GM23338 (cell line): ENCODE data around the gene ATXN7.

Experiments
- CREB1 ChIP-seq: fragments of 250-450 bp; sonication (Bioruptor Pico); IDR thresholded peaks from 2 replicates; pipeline ENCODE4 v1.5.0; 2020; ENCODE audit warnings: low read depth, mild to moderate bottlenecking, moderate library complexity
- CTCF ChIP-seq, 2 experiments: fragments of 200-600 bp in 1 of 2; sonication (generic) in 1 of 2; conservative IDR thresholded peaks; 2 replicates each; pipeline versions ENCODE4 v1.5.1 to v1.6.1; 2016 to 2017; ENCODE audit warnings: antibody characterized with exemption in 2 of 2, low read depth in 2 of 2, mild to moderate bottlenecking in 2 of 2, moderate library complexity in 1 of 2
- EZH2 ChIP-seq: fragments of 200-600 bp; sonication (generic); IDR thresholded peaks from one replicate; pipeline ENCODE4 v1.8.0; 2017; ENCODE audit warnings: antibody characterized with exemption, mild to moderate bottlenecking, low read depth; ENCODE audit not compliant: unreplicated experiment
- POLR2AphosphoS5 ChIP-seq: IDR thresholded peaks from 2 replicates; pipeline ENCODE4 v1.6.1; 2016; ENCODE audit warnings: antibody characterized with exemption, low read depth
- TF ChIP-seq, protein P1 (sequence below): IDR thresholded peaks from one replicate; pipeline ENCODE4 v1.6.1; 2018; ENCODE audit warnings: antibody characterized with exemption; ENCODE audit not compliant: unreplicated experiment

DNA sequence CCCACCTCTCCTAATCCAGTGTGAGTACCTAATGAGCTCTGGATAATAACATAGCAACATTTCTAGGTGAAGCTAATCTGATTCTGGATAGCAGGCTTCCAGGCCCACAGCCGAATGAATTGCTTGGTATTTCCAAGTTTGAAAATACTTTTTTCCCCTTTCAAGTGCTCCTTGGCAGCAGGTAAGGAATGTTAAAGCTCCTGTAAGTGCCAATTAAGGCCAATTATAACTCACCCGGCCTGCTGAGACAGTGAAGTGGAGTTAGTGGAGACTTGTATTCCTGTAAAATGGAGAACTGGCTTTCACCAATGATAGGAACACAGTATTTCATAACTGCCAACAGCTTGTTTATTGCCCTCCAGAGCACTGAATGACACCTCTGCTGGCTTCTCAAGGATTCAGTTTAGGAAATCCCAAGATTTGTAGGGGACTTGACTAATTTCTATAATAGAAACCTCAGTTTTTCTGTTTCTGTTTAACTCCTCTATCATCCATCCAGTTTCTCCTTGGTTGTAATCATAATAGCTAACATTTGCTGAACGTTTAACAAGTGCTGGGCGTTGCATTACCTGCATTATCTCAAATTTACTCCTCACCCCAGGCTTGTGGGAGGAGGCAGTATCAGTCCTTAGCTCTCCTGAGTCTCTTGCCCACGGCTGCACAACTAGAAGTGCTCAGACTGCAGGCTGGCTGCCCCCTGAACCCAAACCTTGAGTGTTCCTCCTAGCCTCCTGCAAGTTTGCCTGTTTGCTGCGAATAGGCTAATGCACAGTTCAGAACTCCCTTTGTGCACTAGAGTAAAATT lies 101.2 kb downstream of the ATXN7 start:
- TF ChIP-seq CREB1 (CRISPR knock-in tag): no peak
- no peak for TF ChIP-seq CTCF (conservative IDR thresholded peaks at IDR 0.05; ENCODE audit: low read depth in 2 of 2)
- no peak for TF ChIP-seq EZH2
- TF ChIP-seq, protein P1, sequence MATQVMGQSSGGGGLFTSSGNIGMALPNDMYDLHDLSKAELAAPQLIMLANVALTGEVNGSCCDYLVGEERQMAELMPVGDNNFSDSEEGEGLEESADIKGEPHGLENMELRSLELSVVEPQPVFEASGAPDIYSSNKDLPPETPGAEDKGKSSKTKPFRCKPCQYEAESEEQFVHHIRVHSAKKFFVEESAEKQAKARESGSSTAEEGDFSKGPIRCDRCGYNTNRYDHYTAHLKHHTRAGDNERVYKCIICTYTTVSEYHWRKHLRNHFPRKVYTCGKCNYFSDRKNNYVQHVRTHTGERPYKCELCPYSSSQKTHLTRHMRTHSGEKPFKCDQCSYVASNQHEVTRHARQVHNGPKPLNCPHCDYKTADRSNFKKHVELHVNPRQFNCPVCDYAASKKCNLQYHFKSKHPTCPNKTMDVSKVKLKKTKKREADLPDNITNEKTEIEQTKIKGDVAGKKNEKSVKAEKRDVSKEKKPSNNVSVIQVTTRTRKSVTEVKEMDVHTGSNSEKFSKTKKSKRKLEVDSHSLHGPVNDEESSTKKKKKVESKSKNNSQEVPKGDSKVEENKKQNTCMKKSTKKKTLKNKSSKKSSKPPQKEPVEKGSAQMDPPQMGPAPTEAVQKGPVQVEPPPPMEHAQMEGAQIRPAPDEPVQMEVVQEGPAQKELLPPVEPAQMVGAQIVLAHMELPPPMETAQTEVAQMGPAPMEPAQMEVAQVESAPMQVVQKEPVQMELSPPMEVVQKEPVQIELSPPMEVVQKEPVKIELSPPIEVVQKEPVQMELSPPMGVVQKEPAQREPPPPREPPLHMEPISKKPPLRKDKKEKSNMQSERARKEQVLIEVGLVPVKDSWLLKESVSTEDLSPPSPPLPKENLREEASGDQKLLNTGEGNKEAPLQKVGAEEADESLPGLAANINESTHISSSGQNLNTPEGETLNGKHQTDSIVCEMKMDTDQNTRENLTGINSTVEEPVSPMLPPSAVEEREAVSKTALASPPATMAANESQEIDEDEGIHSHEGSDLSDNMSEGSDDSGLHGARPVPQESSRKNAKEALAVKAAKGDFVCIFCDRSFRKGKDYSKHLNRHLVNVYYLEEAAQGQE: no peak
- TF ChIP-seq POLR2AphosphoS5: no peak
